IMR-90 (cell line): ENCODE results near the gene STAG1. TPM values are rescaled to one million over a fixed set of nuclear protein-coding genes. Genes with fewer than 3 reads are reported as not detected.

ENCODE experiments used
- ATAC-seq: fragments of 200-7000 bp; cut with Tn5 transposase; 2 replicates; pipeline ENCODE4 v1.9.1; 2020; ENCODE audit warnings: low read depth, mild to moderate bottlenecking, moderate library complexity
- BruUV-seq: library from RNA; stranded (reverse); fragments of 400-500 nt; replicated peaks from 2 replicates; lab custom pipeline; 2021; lab: Mats Ljungman, UMichigan
- CTCF ChIA-PET: fragments of 300-600 bp; formaldehyde crosslinking; extraction: SDS; loops from one replicate; lab custom pipeline; 2021; ENCODE audit warnings: antibody characterized with exemption; lab: Yijun Ruan, JAX
- POLR2A ChIA-PET: fragments of 300-600 bp; sonication (Branson Sonifier 250); formaldehyde crosslinking; loops from one replicate; lab custom pipeline; 2022; ENCODE audit warnings: antibody characterized with exemption; ENCODE audit not compliant: unreplicated experiment; lab: Charles Lee
- DNase-seq: peaks from one replicate; pipeline ENCODE4 v3.0.0; 2013
- H2AFZ ChIP-seq: replicated peaks from 2 replicates; pipeline ENCODE3; 2013; ENCODE audit warnings: low read length, mild to moderate bottlenecking; ENCODE audit not compliant: poor library complexity
- H2AK5ac ChIP-seq: 2 replicates; pipeline ENCODE4 v1.6.1; 2013; ENCODE audit warnings: low read depth, low read length, inconsistent platforms
- H2AK9ac ChIP-seq: replicated peaks from 2 replicates; pipeline ENCODE3; 2013; ENCODE audit warnings: mild to moderate bottlenecking, low read depth, low read length, moderate library complexity; ENCODE audit not compliant: poor library complexity
- H2BK120ac ChIP-seq: 2 replicates; pipeline ENCODE4 v1.6.1; 2013; ENCODE audit warnings: low read depth, low read length, inconsistent platforms
- H2BK15ac ChIP-seq: 3 replicates; pipeline ENCODE4 v1.6.1; 2013; ENCODE audit warnings: low read depth, low read length, inconsistent platforms
- H2BK20ac ChIP-seq: 2 replicates; pipeline ENCODE4 v1.6.1; 2013; ENCODE audit warnings: low read depth, mild to moderate bottlenecking, inconsistent platforms, low read length, moderate library complexity
- H2BK5ac ChIP-seq: 2 replicates; pipeline ENCODE4 v1.6.1; 2013; ENCODE audit warnings: mild to moderate bottlenecking, low read depth, low read length, inconsistent platforms; ENCODE audit not compliant: poor library complexity, severe bottlenecking
- H3K14ac ChIP-seq: replicated peaks from 2 replicates; pipeline ENCODE4 v1.6.1; 2013; ENCODE audit warnings: low read depth, low read length, inconsistent platforms
- H3K18ac ChIP-seq: 2 replicates; pipeline ENCODE4 v1.6.1; 2013; ENCODE audit warnings: low read depth, low read length, control low read depth
- H3K23ac ChIP-seq: 2 replicates; pipeline ENCODE4 v1.6.1; 2013; ENCODE audit warnings: low read depth, low read length, inconsistent platforms
- H3K27ac ChIP-seq: 2 replicates; pipeline ENCODE4 v1.5.1; 2013; ENCODE audit warnings: mild to moderate bottlenecking, control low read depth, low read length; ENCODE audit not compliant: insufficient read depth
- H3K27me3 ChIP-seq: 2 replicates; pipeline ENCODE4 v1.6.1; 2013; ENCODE audit warnings: low read length; ENCODE audit not compliant: control insufficient read depth, insufficient read depth
- H3K36me3 ChIP-seq: 2 replicates; pipeline ENCODE4 v1.6.1; 2013; ENCODE audit warnings: low read length, mixed read lengths; ENCODE audit not compliant: control insufficient read depth, insufficient read depth
- H3K4ac ChIP-seq: 2 replicates; pipeline ENCODE4 v1.6.1; 2013; ENCODE audit warnings: low read depth, low read length, inconsistent platforms
- H3K4me1 ChIP-seq: 2 replicates; pipeline ENCODE4 v1.6.1; 2013; ENCODE audit warnings: low read length, mixed read lengths; ENCODE audit not compliant: control insufficient read depth, insufficient read depth
- H3K4me2 ChIP-seq: 2 replicates; pipeline ENCODE4 v1.6.1; 2013; ENCODE audit warnings: low read depth, mild to moderate bottlenecking, control low read depth, low read length, moderate library complexity
- H3K4me3 ChIP-seq: 2 replicates; pipeline ENCODE4 v1.5.1; 2013; ENCODE audit warnings: low read depth, mild to moderate bottlenecking, control low read depth, low read length, moderate library complexity; ENCODE audit not compliant: insufficient read depth
- H3K56ac ChIP-seq: 2 replicates; pipeline ENCODE4 v1.6.1; 2013; ENCODE audit warnings: low read length, inconsistent platforms; ENCODE audit not compliant: insufficient read depth; ENCODE audit errors: extremely low read depth
- H3K79me1 ChIP-seq, 2 experiments: 2 replicates each; pipeline ENCODE4 v1.6.1; 2013; ENCODE audit warnings: low read length in 2 of 2, inconsistent platforms in 1 of 2, low read depth in 1 of 2
- H3K9ac ChIP-seq: 2 replicates; pipeline ENCODE4 v1.6.1; 2013; ENCODE audit warnings: low read depth, low read length, control low read depth
- H3K9me1 ChIP-seq: 2 replicates; pipeline ENCODE4 v1.6.1; 2013; ENCODE audit warnings: low read length, inconsistent platforms; ENCODE audit not compliant: insufficient read depth
- H3K9me3 ChIP-seq: 2 replicates; pipeline ENCODE4 v1.6.1; 2013; ENCODE audit warnings: low read length; ENCODE audit not compliant: control insufficient read depth, insufficient read depth
- H4K20me1 ChIP-seq: 2 replicates; pipeline ENCODE4 v1.6.1; 2013; ENCODE audit warnings: low read length, inconsistent platforms; ENCODE audit not compliant: insufficient read depth
- H4K5ac ChIP-seq: 2 replicates; pipeline ENCODE4 v1.6.1; 2013; ENCODE audit warnings: mild to moderate bottlenecking, low read depth, low read length, control low read depth
- H4K8ac ChIP-seq, 2 experiments: 2 replicates each; pipeline ENCODE4 v1.6.1; 2013; ENCODE audit warnings: low read depth in 2 of 2, low read length in 2 of 2, control low read depth in 1 of 2, inconsistent platforms in 1 of 2
- H4K91ac ChIP-seq: 2 replicates; pipeline ENCODE4 v1.6.1; 2013; ENCODE audit warnings: low read depth, low read length, inconsistent platforms; ENCODE audit not compliant: insufficient read depth
- BHLHE40 ChIP-seq: fragments of 150-350 bp; IDR thresholded peaks from 2 replicates; pipeline ENCODE4 v1.6.1; 2016; ENCODE audit warnings: mild to moderate bottlenecking, low read depth, low read length
- FOS ChIP-seq: fragments of 150-350 bp; IDR thresholded peaks from 2 replicates; pipeline ENCODE4 v1.6.1; 2016; ENCODE audit warnings: low read depth, low read length
- RCOR1 ChIP-seq: IDR thresholded peaks from 2 replicates; pipeline ENCODE4 v1.6.1; 2012; ENCODE audit warnings: mild to moderate bottlenecking, low read length, improper control_type of control experiment; ENCODE audit not compliant: insufficient replicate concordance
- RFX5 ChIP-seq: IDR thresholded peaks from 2 replicates; pipeline ENCODE4 v1.8.0; 2012; ENCODE audit warnings: low read depth, mild to moderate bottlenecking, low read length, moderate library complexity
- WGBS, 2 experiments: methylation state at CpG; one replicate each; pipeline versions ENCODE4 v1.1.5 to v1.1.7; 2013; ENCODE audit warnings: missing lambda C conversion rate in 2 of 2; ENCODE audit not compliant: insufficient read length in 1 of 2; ENCODE audit errors: extremely low coverage in 2 of 2; 5-methylcytosine and 5-hydroxymethylcytosine counted together
- dilution Hi-C: fragments of 300-500 bp; cut with HindIII; formaldehyde crosslinking; loops from one replicate; pipeline ENCODE4 v1.14.3; 2018; ENCODE audit warnings: low sequenced_read_pairs; ENCODE audit not compliant: unreplicated experiment
- in situ Hi-C: fragments of 300-500 bp; cut with MboI; formaldehyde crosslinking; loops from 3 replicates; pipeline ENCODE4 v1.14.3; 2019; ENCODE audit warnings: low sequenced_read_pairs, inconsistent platforms, mixed read lengths
- intact Hi-C: fragments of 100-400 bp; cut with micrococcal nuclease; formaldehyde crosslinking; loops from 2 replicates; pipeline ENCODE4 v1.10.0; 2022
- polyA plus RNA-seq, 3 experiments: library from polyadenylated mRNA; depleted of rRNA; stranded (reverse); fragments of >200 nt; gene quantifications; 2 replicates each; pipeline ENCODE4 v1.2.3, GENCODE V29; 2012; ENCODE audit warnings: low replicate concordance in 1 of 3
- total RNA-seq: library from RNA; depleted of rRNA; stranded (reverse); fragments of >200 nt; gene quantifications from 2 replicates; pipeline ENCODE4 v1.2.3, GENCODE V29; 2012
- TF ChIP-seq, protein P1 (sequence below): fragments of 150-350 bp; IDR thresholded peaks from 2 replicates; pipeline ENCODE4 v1.6.1; 2017; ENCODE audit warnings: mild to moderate bottlenecking, antibody characterized with exemption, low read length, low read depth

STAG1 gene
- total and polyA plus RNA-seq, 2 of the 4 experiments (the other 2 are of a cell fraction): 9.6 to 32.3 TPM

DNA sequence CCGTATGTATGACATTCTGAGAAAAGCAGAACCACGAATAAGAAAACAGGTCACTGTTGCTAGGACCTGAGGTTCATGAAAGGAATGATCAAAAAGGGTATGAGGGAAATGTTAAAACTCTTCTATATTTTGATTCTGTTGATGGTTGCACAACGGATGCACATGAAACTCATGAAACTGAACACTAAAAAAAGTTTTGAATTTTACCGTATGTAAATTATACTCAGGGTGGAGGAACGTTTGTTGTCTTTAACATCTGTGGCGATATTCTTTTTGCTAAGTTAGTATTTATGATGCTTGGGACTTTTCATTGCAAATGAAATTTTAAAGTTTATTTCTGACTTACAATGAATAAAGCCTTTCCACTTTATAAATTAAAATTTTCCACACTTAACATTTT lies 55.4 kb downstream of the STAG1 start:
- ATAC-seq (no peak), DNase-seq (no peak)
- Histone ChIP-seq H3K36me3 (no peaks in the 10 kb centered on the region), H3K56ac (no peak overlapping the region), H3K27me3 (no peaks in the 10 kb centered on the region), H3K4me3 (no peak overlapping the region), H2AFZ (no peak overlapping the region), H2BK20ac (no peak overlapping the region), H3K4me1 (peaks cover 2% of the 10 kb centered on the region; the same call in 1 of the 2 replicates), H3K9ac (no peak overlapping the region), H3K14ac (no peak overlapping the region), H4K5ac (no peak overlapping the region), H2AK5ac (no peak overlapping the region), H2BK5ac (no peak overlapping the region), H3K79me1 (peaks cover 48 to 78% of the 10 kb centered on the region in 2 experiments), H4K20me1 (peaks cover 9% of the 10 kb centered on the region; the same call in 1 of the 2 replicates), H3K18ac (no peak overlapping the region), H3K23ac (peak overlapping the region; percentile 1; the same call in 1 of the 2 replicates), H2BK120ac (no peak overlapping the region), H2AK9ac (no peak overlapping the region), H3K9me3 (no peaks in the 10 kb centered on the region), H3K27ac (no peak overlapping the region), H3K4ac (no peak overlapping the region), H4K91ac (no peak overlapping the region), H2BK15ac (no peak overlapping the region), H3K9me1 (0 out of 2 replicates have a peak, but pooled peaks cover 4% of the 10 kb centered on the region), H3K4me2 (no peak overlapping the region), H4K8ac (no peak overlapping the region)
- ChIA-PET POLR2A (no interaction called here), CTCF (no interaction called here)
- TF ChIP-seq RCOR1 (no peak), FOS (no peak), RFX5 (no peak), BHLHE40 (no peak)
- TF ChIP-seq, protein P1, sequence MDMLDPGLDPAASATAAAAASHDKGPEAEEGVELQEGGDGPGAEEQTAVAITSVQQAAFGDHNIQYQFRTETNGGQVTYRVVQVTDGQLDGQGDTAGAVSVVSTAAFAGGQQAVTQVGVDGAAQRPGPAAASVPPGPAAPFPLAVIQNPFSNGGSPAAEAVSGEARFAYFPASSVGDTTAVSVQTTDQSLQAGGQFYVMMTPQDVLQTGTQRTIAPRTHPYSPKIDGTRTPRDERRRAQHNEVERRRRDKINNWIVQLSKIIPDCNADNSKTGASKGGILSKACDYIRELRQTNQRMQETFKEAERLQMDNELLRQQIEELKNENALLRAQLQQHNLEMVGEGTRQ: no peak
- WGBS, 2 experiments: 100% methylated on average over 1 of the region's 6 CpGs; no CpG with 5 or more reads in 1 of the 2 experiments
- no TSS peak for BruUV-seq
- intact Hi-C loops (no loop called here), dilution Hi-C loops (no loop called here), in situ Hi-C loops (no loop called here)
